RKO (cell line): Measurements from ENCODE around the gene AIFM3.

Experiments
- DNase-seq: peaks from one replicate; pipeline ENCODE4 v3.0.0-alpha.2; 2016; ENCODE audit warnings: low spot score

The AIFM3 gene

GRCh38 chr22:21009638-21010425 lies 42.8 kb downstream of the AIFM3 start:
- DNase-seq = peak; percentile 68

GRCh38 chr22:21010426-21011113 lies 43.5 kb downstream of the AIFM3 start:
- no peak for DNase-seq

DNA sequence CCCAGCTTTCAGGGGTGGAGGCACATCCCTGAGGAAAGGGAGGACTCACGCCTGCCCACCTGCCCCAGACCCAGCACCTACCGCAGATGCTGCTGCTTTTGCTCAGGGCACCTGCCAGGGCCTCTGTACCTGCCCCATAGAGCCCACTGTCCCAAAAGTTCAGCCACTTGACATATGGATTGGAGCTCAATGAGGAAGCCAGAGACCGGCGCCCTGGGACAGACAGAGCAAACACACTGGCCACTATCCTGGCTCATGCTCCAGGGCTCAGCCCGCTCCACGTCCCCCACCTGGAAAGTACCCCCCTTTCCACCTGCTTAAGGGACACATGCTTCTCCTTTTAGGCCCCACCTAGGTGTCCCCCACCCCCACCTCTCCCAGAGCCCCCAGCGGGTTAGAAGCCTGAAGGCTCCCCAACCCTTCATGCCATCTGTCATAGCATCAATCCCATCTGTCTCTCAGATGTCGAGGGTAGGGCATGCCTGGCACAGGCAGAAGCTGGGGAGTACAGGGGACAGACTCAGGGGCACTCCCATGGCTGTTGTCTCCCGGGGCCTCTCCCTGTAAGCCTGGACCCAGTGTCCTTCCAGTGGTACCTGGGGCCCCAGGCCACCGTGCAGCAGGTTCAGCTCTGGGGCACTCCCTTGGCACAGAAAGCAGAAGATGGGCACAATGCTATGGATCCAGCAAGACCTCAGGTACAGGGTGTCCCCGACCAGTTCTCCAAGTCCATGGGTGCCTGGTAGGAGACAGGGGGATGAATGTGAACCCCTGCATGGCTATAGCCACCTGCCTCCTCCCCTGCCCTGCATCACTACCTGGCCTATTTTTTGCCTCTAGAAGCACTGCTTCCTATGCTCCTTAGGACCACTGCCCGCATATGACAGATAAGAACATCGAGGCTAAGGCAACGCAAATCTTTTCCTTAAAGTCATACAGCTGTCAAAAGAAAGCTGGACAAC lies 45.7 kb downstream of the AIFM3 start:
- DNase-seq = no peak

- no peak for DNase-seq
Observed at GRCh38 chr22:21013657-21014201, 46.7 kb downstream of the AIFM3 start.

- no peak for DNase-seq
Observed at GRCh38 chr22:21014202-21014725, 47.2 kb downstream of the AIFM3 start.

- DNase-seq = no peak
Observed at GRCh38 chr22:21014726-21015465, 47.8 kb downstream of the AIFM3 start, which contains the start of gene P2RX6. TSS of gene P2RX6 (plus strand) at chr22:21015165. CDS start at chr22:21015175, 10 bp downstream.

DNA sequence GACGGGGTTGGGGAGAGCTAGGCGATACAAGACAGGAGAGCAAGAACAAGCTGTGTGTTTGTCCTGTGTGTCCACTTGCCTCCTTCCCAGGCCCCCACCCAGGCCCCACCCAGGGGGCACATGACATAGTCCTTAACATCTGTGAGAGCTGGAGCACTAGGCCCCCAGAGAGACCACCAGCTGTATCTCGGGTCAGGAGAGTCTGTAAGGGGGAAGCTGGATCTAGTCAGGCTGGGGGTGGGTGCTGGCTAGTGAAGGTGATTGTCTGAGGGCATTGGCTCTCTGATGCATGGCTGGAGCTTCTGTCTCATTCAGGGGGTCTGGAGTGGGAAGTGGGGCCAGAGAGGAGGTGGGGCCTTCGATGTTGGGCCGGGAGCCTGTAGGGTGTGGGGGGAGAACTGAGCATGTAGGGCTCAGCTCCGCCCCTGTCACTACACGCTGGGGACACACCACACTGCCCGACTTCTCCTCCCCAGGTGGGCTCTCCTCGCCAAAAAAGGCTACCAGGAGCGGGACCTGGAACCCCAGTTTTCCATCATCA lies 48.5 kb downstream of the AIFM3 start:
- DNase-seq = no peak

GRCh38 chr22:21016644-21017420 lies 49.8 kb downstream of the AIFM3 start:
- DNase-seq = no peak

- DNase-seq = no peak
Observed at GRCh38 chr22:21018314-21018713, 51.3 kb downstream of the AIFM3 start.

GRCh38 chr22:21020802-21021429 lies 53.9 kb downstream of the AIFM3 start:
- DNase-seq = no peak

GRCh38 chr22:21022507-21022906 lies 55.5 kb downstream of the AIFM3 start:
- DNase-seq = no peak

DNA sequence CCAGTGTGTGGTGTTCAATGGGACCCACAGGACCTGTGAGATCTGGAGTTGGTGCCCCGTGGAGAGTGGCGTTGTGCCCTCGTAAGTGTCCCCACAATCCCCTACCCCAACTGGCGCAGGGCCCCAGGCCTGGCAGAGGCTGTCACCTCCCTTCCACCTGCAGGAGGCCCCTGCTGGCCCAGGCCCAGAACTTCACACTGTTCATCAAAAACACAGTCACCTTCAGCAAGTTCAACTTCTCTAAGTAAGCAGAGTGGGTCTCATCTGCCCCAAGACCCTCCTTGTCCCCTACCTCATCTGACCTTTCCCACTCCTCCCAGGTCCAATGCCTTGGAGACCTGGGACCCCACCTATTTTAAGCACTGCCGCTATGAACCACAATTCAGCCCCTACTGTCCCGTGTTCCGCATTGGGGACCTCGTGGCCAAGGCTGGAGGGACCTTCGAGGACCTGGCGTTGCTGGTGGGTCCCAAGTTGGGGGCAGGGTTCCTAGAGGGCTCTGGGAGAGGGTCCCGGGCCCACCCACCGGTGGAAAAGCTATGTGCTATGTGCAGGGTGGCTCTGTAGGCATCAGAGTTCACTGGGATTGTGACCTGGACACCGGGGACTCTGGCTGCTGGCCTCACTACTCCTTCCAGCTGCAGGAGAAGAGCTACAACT lies 56.0 kb downstream of the AIFM3 start:
- DNase-seq = no peak

DNA sequence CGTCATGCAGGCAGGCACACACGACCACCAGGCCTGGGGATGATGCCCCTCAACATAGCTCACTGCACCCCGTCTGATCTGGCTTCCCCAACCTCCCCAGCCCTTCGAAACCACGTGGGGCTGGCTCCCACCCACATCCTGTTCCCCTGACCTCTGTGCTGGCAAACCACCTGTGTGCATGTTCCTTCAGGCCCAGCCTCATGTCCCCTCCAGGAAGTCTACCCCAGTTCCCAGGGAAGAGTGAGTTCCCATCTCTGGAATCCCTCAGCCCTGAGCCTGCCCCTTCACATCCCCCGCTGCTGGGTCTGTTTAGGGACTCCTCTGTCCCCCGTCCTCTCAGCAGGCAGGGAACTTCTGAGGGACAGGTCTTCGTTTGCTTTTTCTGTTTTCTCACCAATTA lies 58.2 kb downstream of the AIFM3 start:
- DNase-seq = no peak

GRCh38 chr22:21025763-21026755 lies 59.0 kb downstream of the AIFM3 start:
- DNase-seq = no peak

- DNase-seq = no peak
Observed at GRCh38 chr22:21026783-21027692, 60.0 kb downstream of the AIFM3 start.
